Large intestine (tissue), 3 donors: ENCODE results near the gene USP30. TPM values are rescaled to one million over a fixed set of nuclear protein-coding genes. Genes with fewer than 3 reads are reported as not detected.

Source experiments
- DNase-seq, 2 donors: peaks; one replicate each; pipeline versions ENCODE4 v3.0.0 to v3.0.0-alpha.2; 2013
- H3K27ac ChIP-seq: one replicate; pipeline ENCODE4 v1.5.1; 2013; ENCODE audit warnings: low read length
- H3K27me3 ChIP-seq: 2 replicates; pipeline ENCODE4 v1.6.1; 2013; ENCODE audit warnings: low read length; ENCODE audit not compliant: control insufficient read depth, insufficient read depth
- H3K36me3 ChIP-seq: 2 replicates; pipeline ENCODE4 v1.6.1; 2013; ENCODE audit warnings: low read length; ENCODE audit not compliant: control insufficient read depth, insufficient read depth
- H3K4me1 ChIP-seq: one replicate; pipeline ENCODE4 v1.6.1; 2013; ENCODE audit warnings: low read length; ENCODE audit not compliant: control insufficient read depth, insufficient read depth
- H3K4me3 ChIP-seq: one replicate; pipeline ENCODE4 v1.5.1; 2013; ENCODE audit warnings: low read length
- H3K9me3 ChIP-seq: one replicate; pipeline ENCODE4 v1.6.1; 2013; ENCODE audit warnings: mild to moderate bottlenecking, low read depth, low read length, moderate library complexity; ENCODE audit not compliant: control insufficient read depth
- WGBS: methylation state at CpG from one replicate; pipeline ENCODE4 v1.1.5; 2013; ENCODE audit warnings: low lambda C conversion rate; ENCODE audit not compliant: insufficient coverage; 5-methylcytosine and 5-hydroxymethylcytosine counted together
- polyA plus RNA-seq: library from polyadenylated mRNA; unstranded; fragments of 120-200 nt; gene quantifications from one replicate; pipeline ENCODE4 v1.2.1, GENCODE V29; 2013

The USP30 gene
- polyA plus RNA-seq, 1 donor = 22.7 TPM

- WGBS = no CpG with 5 or more reads among the region's 12 CpGs
- Histone ChIP-seq H3K4me3 (no peak overlapping the region), H3K36me3 (peaks cover 5% of the 10 kb centered on the region), H3K27ac (no peak overlapping the region), H3K9me3 (no peaks in the 10 kb centered on the region), H3K27me3 (no peaks in the 10 kb centered on the region), H3K4me1 (no peaks in the 10 kb centered on the region)
- DNase-seq = no peak
Measured at GRCh38 chr12:109124878-109125648, 72.7 kb downstream of the USP30 start.

- Histone ChIP-seq H3K36me3 (peaks cover 5% of the 10 kb centered on the region), H3K4me1 (no peaks in the 10 kb centered on the region), H3K27me3 (no peaks in the 10 kb centered on the region), H3K9me3 (no peaks in the 10 kb centered on the region), H3K4me3 (no peak overlapping the region), H3K27ac (no peak overlapping the region)
- DNase-seq = no peak
- 17% methylated on average over 1 of the region's 7 CpGs for WGBS
Measured at GRCh38 chr12:109125791-109126190, 73.4 kb downstream of the USP30 start.

- no peak overlapping the region for H3K4me3 ChIP-seq
- no peak overlapping the region for H3K27ac ChIP-seq
- no peak for DNase-seq
- H3K4me1 ChIP-seq = no peaks in the 10 kb centered on the region
- peaks cover 1% of the 10 kb centered on the region for H3K36me3 ChIP-seq
- no peaks in the 10 kb centered on the region for H3K9me3 ChIP-seq
- WGBS = no CpG with 5 or more reads among the region's 3 CpGs
- H3K27me3 ChIP-seq = no peaks in the 10 kb centered on the region
Measured at GRCh38 chr12:109126784-109127183, 74.4 kb downstream of the USP30 start.

GRCh38 chr12:109127533-109128242 lies 75.3 kb downstream of the USP30 start:
- no peaks in the 10 kb centered on the region for H3K36me3 ChIP-seq
- no peak overlapping the region for H3K27ac ChIP-seq
- 100% methylated on average over 2 of the region's 13 CpGs for WGBS
- H3K4me1 ChIP-seq = no peaks in the 10 kb centered on the region
- H3K27me3 ChIP-seq = no peaks in the 10 kb centered on the region
- no peak for DNase-seq
- H3K4me3 ChIP-seq = no peak overlapping the region
- no peaks in the 10 kb centered on the region for H3K9me3 ChIP-seq

- H3K4me1 ChIP-seq = no peaks in the 10 kb centered on the region
- no peak overlapping the region for H3K27ac ChIP-seq
- H3K9me3 ChIP-seq = no peaks in the 10 kb centered on the region
- no CpG with 5 or more reads among the region's 15 CpGs for WGBS
- no peak for DNase-seq
- H3K36me3 ChIP-seq = no peaks in the 10 kb centered on the region
- H3K4me3 ChIP-seq = no peak overlapping the region
- no peaks in the 10 kb centered on the region for H3K27me3 ChIP-seq
Measured at GRCh38 chr12:109130297-109131153, 78.1 kb downstream of the USP30 start.

- H3K36me3 ChIP-seq = no peaks in the 10 kb centered on the region
- no peaks in the 10 kb centered on the region for H3K9me3 ChIP-seq
- no peak overlapping the region for H3K27ac ChIP-seq
- no peaks in the 10 kb centered on the region for H3K4me1 ChIP-seq
- H3K4me3 ChIP-seq = no peak overlapping the region
- no CpG with 5 or more reads among the region's 24 CpGs for WGBS
- DNase-seq = no peak
- no peaks in the 10 kb centered on the region for H3K27me3 ChIP-seq
Measured at GRCh38 chr12:109131154-109132050, 79.0 kb downstream of the USP30 start.

GRCh38 chr12:109134186-109134917 lies 82.0 kb downstream of the USP30 start:
- DNase-seq = no peak
- H3K4me3 ChIP-seq = no peak overlapping the region
- H3K27ac ChIP-seq = no peak overlapping the region
- no peaks in the 10 kb centered on the region for H3K27me3 ChIP-seq
- H3K9me3 ChIP-seq = no peaks in the 10 kb centered on the region
- WGBS = 40% methylated on average over 1 of the region's 6 CpGs
- no peaks in the 10 kb centered on the region for H3K4me1 ChIP-seq
- no peaks in the 10 kb centered on the region for H3K36me3 ChIP-seq

GRCh38 chr12:109137055-109137454 lies 84.7 kb downstream of the USP30 start:
- no peaks in the 10 kb centered on the region for H3K9me3 ChIP-seq
- no peaks in the 10 kb centered on the region for H3K4me1 ChIP-seq
- H3K27ac ChIP-seq = no peak overlapping the region
- H3K27me3 ChIP-seq = no peaks in the 10 kb centered on the region
- no peak for DNase-seq
- WGBS = no CpG with 5 or more reads among the region's 2 CpGs
- H3K4me3 ChIP-seq = no peak overlapping the region
- peaks cover 2% of the 10 kb centered on the region for H3K36me3 ChIP-seq
